NCI-H1105 (cell line): ENCODE measurements around the gene MASP1.
A peak's percentile ranks its signal among the peaks of the same experiment; 100 is the strongest.
"Not testable (repeated sequence)": the region's sequence is repeated elsewhere in the genome, so short reads cannot be mapped to it uniquely, and the experiment has no call there.

Experiments
- DNase-seq: peaks from one replicate; lab custom pipeline; 2025; lab: John Stamatoyannopoulos, UW

Gene MASP1

GRCh38 chr3:187227658-187228258 is 63.8 kb downstream of the MASP1 start:
- DNase-seq: no peak

DNA sequence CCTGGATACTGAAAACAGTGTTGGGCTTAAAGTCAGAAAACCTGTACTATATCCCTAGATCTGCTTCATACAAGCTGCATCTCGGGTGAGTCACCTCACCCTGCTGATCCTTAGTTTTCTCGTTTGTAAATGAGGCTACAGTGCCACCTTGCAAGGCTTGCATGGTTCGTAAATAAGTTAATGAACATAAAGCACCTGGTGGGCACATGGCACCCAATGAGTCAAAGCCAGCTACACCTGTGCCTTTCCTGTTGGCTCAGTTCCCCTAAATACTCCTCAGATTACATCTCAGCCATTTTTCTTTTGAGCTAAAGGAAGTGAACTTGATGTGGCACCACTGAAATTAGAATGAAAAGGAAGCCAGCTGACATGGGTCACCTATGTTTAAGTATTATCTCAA is 67.7 kb downstream of the MASP1 start:
- DNase-seq: no peak

DNA sequence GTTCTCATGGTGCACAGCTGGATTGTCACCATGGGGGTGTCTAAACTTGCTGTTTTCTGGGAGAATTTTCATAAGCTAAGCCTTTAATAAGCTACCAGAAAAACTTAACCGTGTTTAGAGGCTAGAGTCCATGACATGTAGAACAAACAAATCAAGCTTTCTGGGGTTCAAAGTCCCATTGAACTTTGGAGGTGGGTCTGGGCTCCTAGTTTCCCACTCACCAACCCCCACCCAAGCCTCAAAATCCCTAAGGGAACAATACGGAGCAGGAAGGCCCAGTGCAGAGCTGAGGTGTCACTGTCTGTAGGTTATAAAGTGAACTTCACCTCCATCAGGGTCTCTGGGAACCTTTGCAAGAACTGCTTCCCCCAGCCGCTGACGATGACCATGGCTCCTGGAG is 68.7 kb downstream of the MASP1 start:
- DNase-seq: no peak

DNA sequence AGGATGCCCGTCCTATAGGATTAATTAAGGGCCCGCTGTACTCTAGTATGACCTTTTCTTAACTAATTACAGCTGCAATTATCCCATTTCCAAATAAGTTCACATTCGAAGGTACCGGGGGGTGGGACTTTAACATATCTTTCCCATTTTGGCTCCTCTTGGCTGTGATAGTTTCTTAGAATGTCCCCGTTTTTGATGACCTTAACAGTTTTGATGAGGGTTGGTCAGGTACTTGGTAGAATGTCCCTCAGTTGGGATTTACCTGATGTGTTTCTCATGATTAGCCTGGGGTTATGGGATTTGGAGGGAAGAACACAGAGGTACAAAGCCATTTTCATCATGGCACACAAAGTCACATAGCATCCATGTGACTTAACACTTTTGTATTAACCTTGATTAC is 76.1 kb downstream of the MASP1 start:
- DNase-seq: no peak

DNA sequence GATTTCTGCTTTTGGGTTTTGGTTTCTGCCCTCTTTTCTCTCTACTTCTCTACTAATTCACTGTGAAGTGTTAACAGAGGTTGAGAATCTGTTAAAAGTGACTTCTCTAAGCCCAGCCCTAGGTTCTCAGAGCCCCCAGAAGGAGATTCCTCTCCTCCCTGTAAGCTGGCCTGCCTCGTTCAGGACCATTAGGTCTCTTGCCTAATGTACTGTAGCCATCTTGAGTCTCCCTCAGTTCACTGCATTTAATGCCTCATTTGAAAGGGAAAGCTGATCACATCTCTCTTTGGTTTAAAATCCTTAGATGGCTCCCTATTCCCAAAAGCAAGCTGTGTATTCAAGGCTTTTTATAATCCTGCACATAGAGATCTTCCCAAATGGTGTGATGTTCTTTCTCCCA is 77.9 kb downstream of the MASP1 start:
- DNase-seq: no peak

- DNase-seq: no peak
These were observed 78.8 kb downstream of the MASP1 start for GRCh38 chr3:187212705-187213104.

DNA sequence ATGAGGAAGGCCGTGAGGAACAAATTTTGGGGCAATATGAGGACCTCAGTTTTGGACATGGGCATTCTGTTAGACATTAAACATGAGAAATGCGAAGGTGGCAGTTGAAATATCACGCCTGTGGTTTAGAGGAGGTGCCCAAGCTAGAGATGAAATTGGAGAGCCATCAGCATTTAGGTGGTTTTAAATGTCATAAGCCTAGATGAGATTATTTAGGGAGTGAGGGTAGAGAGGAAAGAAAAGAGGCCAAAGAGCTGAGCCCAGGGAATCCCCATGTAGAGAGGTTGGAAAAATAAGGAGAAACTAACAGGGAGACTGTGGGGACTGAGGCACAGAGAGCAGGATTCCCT is 79.4 kb downstream of the MASP1 start:
- DNase-seq: no peak

DNA sequence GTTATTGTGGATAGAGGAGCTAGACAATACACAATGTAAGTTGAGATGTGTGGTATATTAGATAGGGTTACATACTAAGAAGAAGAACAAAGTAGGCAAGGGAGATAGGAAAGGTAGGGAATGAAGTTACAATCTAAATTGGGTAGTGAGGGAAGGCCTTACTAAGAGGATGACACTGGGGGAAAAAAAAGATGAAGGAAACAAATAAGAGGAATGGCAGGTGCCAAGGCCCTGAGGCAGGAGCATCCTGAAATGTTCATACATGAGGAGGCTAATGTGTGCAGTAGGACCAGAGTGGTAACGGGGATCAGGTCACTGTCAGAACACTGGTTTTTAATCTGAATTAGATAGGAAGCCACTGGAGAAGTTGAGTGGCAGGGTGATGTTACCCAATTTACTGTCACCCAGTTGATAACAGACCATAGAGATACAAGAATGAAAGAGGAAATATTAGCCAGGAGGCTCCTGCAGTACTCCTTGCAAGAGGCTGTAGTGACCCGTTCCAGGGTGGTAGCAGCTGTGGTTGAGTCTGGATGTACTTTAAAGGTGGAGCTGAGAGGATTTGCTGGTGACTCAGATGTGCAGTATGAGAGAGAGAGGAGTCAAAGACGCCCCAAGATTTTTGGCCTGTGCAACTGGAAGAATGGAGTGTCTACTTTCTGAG is 79.9 kb downstream of the MASP1 start:
- DNase-seq: no peak

DNA sequence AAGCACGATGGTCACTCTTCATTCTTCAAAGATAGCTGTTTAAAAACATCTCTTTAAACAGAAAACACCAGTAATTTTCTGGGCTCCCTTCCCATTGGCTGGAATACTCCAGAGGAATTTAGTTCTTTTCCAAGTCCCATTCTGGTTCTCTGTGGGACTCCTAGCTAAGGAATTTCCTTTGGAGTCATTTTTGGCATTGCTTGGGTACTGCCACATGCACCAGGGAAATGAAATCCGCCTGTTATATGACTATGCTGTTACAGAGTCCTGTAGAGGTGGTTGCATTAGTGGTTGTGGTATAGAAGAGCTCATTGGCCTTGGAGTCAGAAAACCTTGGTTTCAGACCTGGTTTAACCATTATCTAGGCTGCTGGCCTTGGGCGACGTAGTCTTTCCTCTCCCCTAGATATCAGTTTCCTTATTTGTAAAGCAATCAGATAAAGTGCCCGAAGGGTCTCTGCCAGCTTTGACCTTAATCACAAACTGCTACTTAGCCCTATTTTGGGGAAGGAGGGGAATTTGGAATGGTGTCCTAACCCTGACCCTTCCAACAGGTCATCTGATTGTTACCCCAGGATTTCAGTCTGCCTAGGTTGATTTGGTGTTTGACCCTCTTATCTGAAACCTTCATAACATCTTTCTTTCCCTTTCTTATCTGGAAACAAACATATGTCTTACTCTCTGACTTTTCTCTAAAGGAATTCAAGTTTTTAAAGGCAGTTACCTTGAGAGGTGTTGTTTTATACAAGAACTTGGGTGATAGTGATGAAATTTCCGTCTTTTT is 80.8 kb downstream of the MASP1 start:
- DNase-seq: no peak

GRCh38 chr3:187210091-187210490 is 81.4 kb downstream of the MASP1 start:
- DNase-seq: no peak

DNA sequence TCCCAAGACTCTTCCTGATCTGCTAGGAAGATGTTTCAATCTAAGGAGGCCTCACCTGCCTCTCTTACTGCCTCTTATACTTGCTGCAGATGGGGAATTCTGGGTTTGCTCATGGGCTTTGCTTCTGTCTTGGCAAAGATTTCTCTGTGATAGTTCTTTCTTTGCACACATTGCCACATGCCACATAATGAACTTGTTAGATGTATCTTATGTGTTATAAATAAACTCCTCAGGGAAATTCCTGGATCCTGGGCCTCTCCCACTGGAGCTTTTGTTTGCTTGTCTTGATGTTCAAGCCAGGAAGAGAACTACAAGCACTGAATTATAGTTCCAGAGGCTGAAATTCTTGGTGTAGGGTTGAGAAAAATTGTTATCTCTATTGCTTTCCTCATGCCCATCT is 82.0 kb downstream of the MASP1 start:
- no peak for DNase-seq

GRCh38 chr3:187208159-187208558 is 83.4 kb downstream of the MASP1 start:
- peak; percentile 91 for DNase-seq

DNA sequence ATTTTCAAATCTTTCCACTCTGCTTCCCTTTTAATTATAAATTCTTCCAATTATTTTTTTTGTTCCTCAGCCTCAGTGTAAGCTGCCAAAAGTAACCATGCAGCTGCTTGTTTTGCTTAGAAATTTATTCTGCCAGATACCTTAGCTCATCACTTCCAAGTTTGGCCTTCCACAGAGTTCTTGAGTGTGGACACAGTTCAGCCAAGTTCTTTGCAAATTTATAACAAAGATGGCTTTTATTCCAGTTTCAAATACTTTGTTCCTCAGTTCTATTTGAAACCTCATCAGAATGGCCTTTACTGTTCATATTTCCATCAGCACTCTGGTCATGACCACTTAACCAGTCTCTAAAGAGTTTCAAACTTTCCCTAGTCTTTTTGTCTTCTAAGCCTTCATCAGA is 83.9 kb downstream of the MASP1 start:
- no peak for DNase-seq

GRCh38 chr3:187207062-187207461 is 84.5 kb downstream of the MASP1 start:
- DNase-seq: no peak

- DNase-seq: no peak
These were observed 85.9 kb downstream of the MASP1 start for GRCh38 chr3:187205683-187206082.

- DNase-seq: not testable (repeated sequence)
These were observed 92.0 kb downstream of the MASP1 start for GRCh38 chr3:187199463-187200050.

- DNase-seq: no peak
These were observed 93.0 kb downstream of the MASP1 start for GRCh38 chr3:187198490-187198889.

DNA sequence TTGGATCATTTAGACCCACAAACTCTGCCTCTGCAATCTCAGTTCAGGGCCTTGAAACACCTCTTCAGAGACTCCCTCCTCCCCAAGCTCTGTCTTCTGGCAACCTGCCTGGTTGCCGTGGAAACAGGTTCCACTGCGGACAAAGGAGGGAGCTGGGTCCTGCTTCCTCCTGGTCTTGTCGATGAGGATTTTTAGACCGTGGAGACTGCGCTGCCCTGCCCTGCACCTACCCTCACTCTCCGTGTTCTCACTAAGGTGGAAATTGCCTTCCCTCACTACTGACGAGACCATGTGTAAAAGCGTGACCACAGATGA is 94.2 kb downstream of the MASP1 start, which contains the start of gene RTP1:
Gene RTP1 (plus strand): TSS at position 152 of the 315 bp plus-strand sequence. CDS start 30 bp downstream, at position 182.
- DNase-seq: peak; percentile 72

- no peak for DNase-seq
These were observed 94.8 kb downstream of the MASP1 start for GRCh38 chr3:187196573-187197334.

DNA sequence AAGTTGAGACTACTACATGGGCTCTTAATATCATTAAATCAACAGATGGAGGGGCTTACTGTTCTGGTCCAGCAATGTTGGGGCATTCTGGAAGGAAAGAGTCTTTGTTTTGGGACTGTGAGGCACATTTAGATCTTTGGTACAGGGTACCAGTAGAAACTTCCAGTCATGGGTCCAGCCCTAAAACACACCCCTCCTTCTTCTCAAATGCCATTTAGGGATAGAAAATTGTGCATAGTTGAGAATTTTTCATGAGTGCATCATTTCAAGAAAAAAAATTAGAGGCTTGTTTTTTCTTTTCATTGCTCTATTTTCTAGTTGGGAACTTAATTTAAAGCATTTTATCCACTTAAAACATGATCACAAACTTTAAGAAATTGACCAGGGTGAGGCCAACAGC is 98.4 kb downstream of the MASP1 start:
- no peak for DNase-seq

GRCh38 chr3:187191271-187191670 is 100.3 kb downstream of the MASP1 start:
- no peak for DNase-seq

DNA sequence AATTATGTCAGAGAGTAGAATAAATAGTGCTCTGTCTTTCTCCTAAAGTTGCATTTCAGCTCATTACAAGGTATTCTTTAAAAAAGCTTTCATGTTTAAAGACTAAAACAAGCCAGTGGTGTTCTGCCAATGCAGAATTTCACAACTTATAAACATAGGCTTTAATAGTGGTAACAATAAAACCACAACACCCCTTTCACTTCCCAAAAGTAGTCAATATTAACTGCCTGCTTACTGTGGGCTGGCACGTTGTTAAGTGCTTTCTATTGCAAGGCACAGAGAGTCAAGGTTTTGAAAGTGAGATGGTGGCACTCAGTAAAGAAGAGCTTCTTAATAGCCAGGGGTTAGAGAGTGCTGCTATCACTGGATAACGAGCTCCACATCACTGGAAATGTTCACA is 102.6 kb downstream of the MASP1 start:
- no peak for DNase-seq
